BJ (cell line): ENCODE measurements around the gene CLNK. TPM values are rescaled to one million over a fixed set of nuclear protein-coding genes. Genes with fewer than 3 reads are reported as not detected.
A peak's percentile ranks its signal among the peaks of the same experiment; 100 is the strongest.

ENCODE experiments used
- CTCF ChIA-PET: fragments of 350-600 bp; formaldehyde crosslinking; extraction: SDS; loops from one replicate; lab custom pipeline; 2021; ENCODE audit warnings: antibody characterized with exemption, inconsistent platforms; lab: Yijun Ruan, JAX
- POLR2A ChIA-PET: fragments of 300-600 bp; sonication (Branson Sonifier 250); formaldehyde crosslinking; extraction: SDS; loops from one replicate; lab custom pipeline; 2021; ENCODE audit warnings: antibody characterized with exemption; lab: Charles Lee
- DNase-seq: peaks from one replicate; pipeline ENCODE4 v3.0.0-alpha.2; 2011; ENCODE audit warnings: low read depth
- H3K27me3 ChIP-seq: 2 replicates; pipeline ENCODE4 v1.6.0; 2011; ENCODE audit warnings: low read length; ENCODE audit not compliant: control insufficient read depth, insufficient read depth
- H3K36me3 ChIP-seq: 2 replicates; pipeline ENCODE4 v1.5.1; 2011; ENCODE audit warnings: low read length; ENCODE audit not compliant: control insufficient read depth, insufficient read depth
- H3K4me3 ChIP-seq: 2 replicates; pipeline ENCODE4 v1.5.1; 2011; ENCODE audit warnings: low read depth, mild to moderate bottlenecking, control low read depth, low read length
- polyA plus RNA-seq: library from polyadenylated mRNA; depleted of rRNA; stranded (reverse); fragments of >200 nt; gene quantifications from 2 replicates; pipeline ENCODE4 v1.2.3, GENCODE V29; 2011
- TF ChIP-seq, protein P1 (sequence below): IDR thresholded peaks from 2 replicates; pipeline ENCODE4 v1.5.1; 2011; ENCODE audit warnings: low read depth, mild to moderate bottlenecking, control low read depth, inconsistent platforms, low read length, moderate library complexity; ENCODE audit not compliant: insufficient read depth

CLNK gene
- polyA plus RNA-seq, 1 experiment: not detected

DNA sequence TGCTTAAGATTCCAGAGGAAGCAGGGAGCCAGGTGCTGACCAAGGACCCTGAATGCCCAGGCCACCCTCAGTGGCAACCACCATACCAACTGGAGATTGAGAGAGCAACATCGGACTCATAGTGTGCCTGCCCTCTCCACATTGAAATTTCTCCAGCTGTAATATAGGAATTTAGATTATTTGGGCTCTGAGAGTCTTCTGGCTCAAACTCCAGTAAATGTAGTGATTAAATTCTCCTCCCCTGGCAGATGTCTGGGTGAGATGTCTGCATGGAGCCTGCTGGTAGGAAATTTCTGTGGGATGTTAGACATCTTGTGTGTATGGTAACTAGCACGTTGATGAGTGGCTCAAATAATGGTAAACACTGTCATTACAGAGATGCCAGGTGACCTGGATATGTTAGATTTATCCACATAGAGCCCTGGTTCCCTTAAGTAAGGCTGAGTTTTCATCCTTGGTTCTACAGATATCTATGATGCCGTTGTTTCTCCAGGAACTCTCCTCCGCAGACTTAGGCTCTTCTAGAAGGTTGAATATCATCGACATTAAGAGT, 70.6 kb downstream of the CLNK start:
- ChIA-PET CTCF (no interaction called here), POLR2A (no interaction called here)
- H3K27me3 ChIP-seq: no peaks in the 10 kb centered on the region
- no peak overlapping the region for H3K4me3 ChIP-seq
- no peak for DNase-seq
- TF ChIP-seq, protein P1, sequence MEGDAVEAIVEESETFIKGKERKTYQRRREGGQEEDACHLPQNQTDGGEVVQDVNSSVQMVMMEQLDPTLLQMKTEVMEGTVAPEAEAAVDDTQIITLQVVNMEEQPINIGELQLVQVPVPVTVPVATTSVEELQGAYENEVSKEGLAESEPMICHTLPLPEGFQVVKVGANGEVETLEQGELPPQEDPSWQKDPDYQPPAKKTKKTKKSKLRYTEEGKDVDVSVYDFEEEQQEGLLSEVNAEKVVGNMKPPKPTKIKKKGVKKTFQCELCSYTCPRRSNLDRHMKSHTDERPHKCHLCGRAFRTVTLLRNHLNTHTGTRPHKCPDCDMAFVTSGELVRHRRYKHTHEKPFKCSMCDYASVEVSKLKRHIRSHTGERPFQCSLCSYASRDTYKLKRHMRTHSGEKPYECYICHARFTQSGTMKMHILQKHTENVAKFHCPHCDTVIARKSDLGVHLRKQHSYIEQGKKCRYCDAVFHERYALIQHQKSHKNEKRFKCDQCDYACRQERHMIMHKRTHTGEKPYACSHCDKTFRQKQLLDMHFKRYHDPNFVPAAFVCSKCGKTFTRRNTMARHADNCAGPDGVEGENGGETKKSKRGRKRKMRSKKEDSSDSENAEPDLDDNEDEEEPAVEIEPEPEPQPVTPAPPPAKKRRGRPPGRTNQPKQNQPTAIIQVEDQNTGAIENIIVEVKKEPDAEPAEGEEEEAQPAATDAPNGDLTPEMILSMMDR: no peak
- H3K36me3 ChIP-seq: no peaks in the 10 kb centered on the region

DNA sequence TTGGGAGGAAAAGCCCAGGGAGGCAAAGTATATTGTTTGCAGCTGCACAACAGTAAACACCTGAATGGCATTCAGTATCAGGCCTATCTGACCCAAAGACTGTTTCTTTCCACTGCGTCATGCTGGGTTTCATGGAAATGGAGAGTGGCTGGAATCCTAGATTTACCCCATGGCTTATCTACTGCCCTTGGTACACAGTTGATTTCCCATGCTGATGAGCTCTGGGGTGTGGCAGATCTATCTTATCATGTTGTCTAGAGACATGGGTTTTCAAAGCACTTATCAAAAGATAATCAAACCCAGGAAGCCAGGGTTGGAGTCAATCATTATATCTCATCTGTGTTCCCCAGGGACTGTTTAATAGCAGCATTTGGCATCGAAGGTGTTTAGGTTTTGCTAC, 72.1 kb downstream of the CLNK start:
- POLR2A ChIA-PET: no interaction called here
- TF ChIP-seq, protein P1: no peak
- CTCF ChIA-PET: no interaction called here
- no peaks in the 10 kb centered on the region for H3K27me3 ChIP-seq
- no peaks in the 10 kb centered on the region for H3K36me3 ChIP-seq
- H3K4me3 ChIP-seq: no peak overlapping the region
- DNase-seq: no peak

- DNase-seq: peak; percentile 64
- no peaks in the 10 kb centered on the region for H3K27me3 ChIP-seq
- H3K4me3 ChIP-seq: no peak overlapping the region
- no peaks in the 10 kb centered on the region for H3K36me3 ChIP-seq
- CTCF ChIA-PET: no interaction called here
- POLR2A ChIA-PET: no interaction called here
- TF ChIP-seq, protein P1: no peak
Observed at GRCh38 chr4:10611673-10612072, 72.9 kb downstream of the CLNK start.

- TF ChIP-seq, protein P1: no peak
- no peak for DNase-seq
- ChIA-PET POLR2A (no interaction called here), CTCF (no interaction called here)
- Histone ChIP-seq H3K4me3 (no peak overlapping the region), H3K36me3 (no peaks in the 10 kb centered on the region), H3K27me3 (no peaks in the 10 kb centered on the region)
Observed at GRCh38 chr4:10608501-10609219, 75.9 kb downstream of the CLNK start.

DNA sequence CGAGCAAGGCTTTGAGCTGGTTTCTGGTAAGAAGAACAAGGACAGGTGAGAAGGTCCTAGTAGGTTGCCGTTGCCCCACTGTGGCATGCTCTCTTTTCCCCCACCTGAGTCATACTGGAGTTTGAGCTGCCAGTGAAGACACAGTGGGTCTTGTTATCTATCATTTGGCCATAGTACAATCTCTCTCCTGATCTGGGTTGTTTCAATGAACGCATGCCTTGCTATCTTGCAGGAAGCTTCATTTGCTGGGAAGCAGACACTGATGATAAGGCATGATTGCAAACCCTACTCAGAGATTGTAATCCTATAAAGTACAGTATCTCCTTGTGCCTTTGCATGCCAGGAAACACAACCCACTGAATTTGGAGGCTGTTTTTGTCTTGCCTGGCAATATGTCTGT, 77.4 kb downstream of the CLNK start:
- no peaks in the 10 kb centered on the region for H3K36me3 ChIP-seq
- no peak overlapping the region for H3K4me3 ChIP-seq
- ChIA-PET POLR2A (no interaction called here), CTCF (interaction anchor here (0.9 to 2.3 kb wide), 3 partner anchors 9 to 26 kb away, joined by 3 to 4 read pairs (median 4); no protein-coding TSS in a partner anchor)
- TF ChIP-seq, protein P1: no peak
- no peak for DNase-seq
- no peaks in the 10 kb centered on the region for H3K27me3 ChIP-seq
